HepG2 (cell line): ENCODE measurements around the gene ST6GALNAC2.

Experiments used
- EHMT2 ChIP-seq: fragments of 200-600 bp; sonication (generic); IDR thresholded peaks from 2 replicates; pipeline ENCODE4 v1.7.0; 2017; ENCODE audit warnings: antibody characterized with exemption, low read depth, low read length, borderline replicate concordance
- ELF1 ChIP-seq: sonication (generic); formaldehyde crosslinking; IDR thresholded peaks from 2 replicates; pipeline ENCODE4 v1.4.0; 2020; ENCODE audit warnings: missing genetic modification reagents
- KLF6 ChIP-seq: IDR thresholded peaks from 2 replicates; pipeline ENCODE4 v1.8.0; 2016; ENCODE audit warnings: missing biosample characterization, missing genetic modification reagents
- NR0B2 ChIP-seq: sonication (generic); formaldehyde crosslinking; IDR thresholded peaks from 2 replicates; pipeline ENCODE4 v1.4.0; 2020; ENCODE audit warnings: mild to moderate bottlenecking, missing genetic modification reagents
- REST ChIP-seq, 2 experiments: IDR thresholded peaks; 2 replicates each; pipeline ENCODE4 v1.6.1; 2011 to 2012; ENCODE audit warnings: low read length in 2 of 2, borderline replicate concordance in 1 of 2, low read depth in 1 of 2, mild to moderate bottlenecking in 1 of 2, moderate library complexity in 1 of 2

GRCh38 chr17:76565728-76566612, 19.7 kb downstream of the ST6GALNAC2 start:
- TF ChIP-seq NR0B2 (no peak), EHMT2 (no peak), ELF1 (CRISPR knock-in tag) (no peak), KLF6 (CRISPR knock-in tag) (no peak), REST (IDR thresholded peaks at IDR 0.05; ENCODE audit: borderline replicate concordance in 1 of 2, low read depth in 1 of 2, low read length in 2 of 2) (no peak)
